Fibroblast of pulmonary artery (primary cell): ENCODE data around the gene USP20.

Experiments used
- DNase-seq: peaks from one replicate; pipeline ENCODE4 v3.0.0-alpha.2; 2010; ENCODE audit warnings: low read depth
- H3K4me3 ChIP-seq: replicated peaks from 2 replicates; pipeline ENCODE4 v1.5.1; 2011; ENCODE audit warnings: low read depth, mild to moderate bottlenecking, control low read depth, low read length, moderate library complexity
- TF ChIP-seq, protein P1 (sequence below): IDR thresholded peaks from 2 replicates; pipeline ENCODE4 v1.5.1; 2011; ENCODE audit warnings: mild to moderate bottlenecking, control low read depth, low read length, inconsistent platforms; ENCODE audit errors: missing control alignments

The USP20 gene

DNA sequence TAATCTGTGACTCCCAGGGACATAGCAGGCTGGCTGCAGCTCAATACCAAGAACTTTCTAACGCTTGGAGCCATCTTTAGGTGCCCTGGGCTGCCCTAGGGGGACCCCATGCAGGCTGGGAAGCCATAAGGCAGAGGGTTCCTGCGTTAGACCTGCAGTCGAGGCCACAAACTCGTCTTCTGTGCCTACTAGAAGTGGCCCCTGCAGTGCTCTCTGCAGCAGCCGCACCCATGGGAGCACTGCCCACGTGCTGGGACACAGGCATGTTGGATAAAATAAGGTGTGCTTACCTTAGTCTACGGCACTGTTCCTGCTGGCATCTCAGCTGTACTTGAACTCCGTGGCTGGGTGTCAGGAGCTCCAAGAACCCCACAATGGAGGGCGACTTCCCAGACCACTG, 22.9 kb upstream of the USP20 start:
- no peak overlapping the region for H3K4me3 ChIP-seq
- TF ChIP-seq, protein P1, sequence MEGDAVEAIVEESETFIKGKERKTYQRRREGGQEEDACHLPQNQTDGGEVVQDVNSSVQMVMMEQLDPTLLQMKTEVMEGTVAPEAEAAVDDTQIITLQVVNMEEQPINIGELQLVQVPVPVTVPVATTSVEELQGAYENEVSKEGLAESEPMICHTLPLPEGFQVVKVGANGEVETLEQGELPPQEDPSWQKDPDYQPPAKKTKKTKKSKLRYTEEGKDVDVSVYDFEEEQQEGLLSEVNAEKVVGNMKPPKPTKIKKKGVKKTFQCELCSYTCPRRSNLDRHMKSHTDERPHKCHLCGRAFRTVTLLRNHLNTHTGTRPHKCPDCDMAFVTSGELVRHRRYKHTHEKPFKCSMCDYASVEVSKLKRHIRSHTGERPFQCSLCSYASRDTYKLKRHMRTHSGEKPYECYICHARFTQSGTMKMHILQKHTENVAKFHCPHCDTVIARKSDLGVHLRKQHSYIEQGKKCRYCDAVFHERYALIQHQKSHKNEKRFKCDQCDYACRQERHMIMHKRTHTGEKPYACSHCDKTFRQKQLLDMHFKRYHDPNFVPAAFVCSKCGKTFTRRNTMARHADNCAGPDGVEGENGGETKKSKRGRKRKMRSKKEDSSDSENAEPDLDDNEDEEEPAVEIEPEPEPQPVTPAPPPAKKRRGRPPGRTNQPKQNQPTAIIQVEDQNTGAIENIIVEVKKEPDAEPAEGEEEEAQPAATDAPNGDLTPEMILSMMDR: no peak
- DNase-seq: no peak

DNA sequence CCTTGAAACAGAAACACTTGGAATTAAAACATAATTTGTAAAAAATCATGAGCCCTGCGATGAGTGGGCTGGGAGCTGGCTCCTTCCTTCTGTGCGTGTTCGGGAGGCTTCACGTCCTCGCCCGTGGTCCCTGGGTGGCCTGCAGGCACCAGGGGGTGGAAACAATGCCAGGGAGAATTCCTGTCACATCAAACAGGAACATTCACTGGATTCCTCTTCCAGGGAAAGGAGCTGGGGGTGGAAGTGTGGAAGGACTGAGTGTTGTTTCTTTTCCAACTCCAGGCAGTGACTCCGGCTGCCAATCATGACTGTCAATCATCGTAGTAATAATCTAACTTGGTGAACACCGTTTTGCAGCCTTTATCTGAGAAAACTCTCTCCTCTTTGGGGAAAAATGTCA, 21.6 kb upstream of the USP20 start:
- no peak overlapping the region for H3K4me3 ChIP-seq
- TF ChIP-seq, protein P1: no peak
- DNase-seq: no peak

DNA sequence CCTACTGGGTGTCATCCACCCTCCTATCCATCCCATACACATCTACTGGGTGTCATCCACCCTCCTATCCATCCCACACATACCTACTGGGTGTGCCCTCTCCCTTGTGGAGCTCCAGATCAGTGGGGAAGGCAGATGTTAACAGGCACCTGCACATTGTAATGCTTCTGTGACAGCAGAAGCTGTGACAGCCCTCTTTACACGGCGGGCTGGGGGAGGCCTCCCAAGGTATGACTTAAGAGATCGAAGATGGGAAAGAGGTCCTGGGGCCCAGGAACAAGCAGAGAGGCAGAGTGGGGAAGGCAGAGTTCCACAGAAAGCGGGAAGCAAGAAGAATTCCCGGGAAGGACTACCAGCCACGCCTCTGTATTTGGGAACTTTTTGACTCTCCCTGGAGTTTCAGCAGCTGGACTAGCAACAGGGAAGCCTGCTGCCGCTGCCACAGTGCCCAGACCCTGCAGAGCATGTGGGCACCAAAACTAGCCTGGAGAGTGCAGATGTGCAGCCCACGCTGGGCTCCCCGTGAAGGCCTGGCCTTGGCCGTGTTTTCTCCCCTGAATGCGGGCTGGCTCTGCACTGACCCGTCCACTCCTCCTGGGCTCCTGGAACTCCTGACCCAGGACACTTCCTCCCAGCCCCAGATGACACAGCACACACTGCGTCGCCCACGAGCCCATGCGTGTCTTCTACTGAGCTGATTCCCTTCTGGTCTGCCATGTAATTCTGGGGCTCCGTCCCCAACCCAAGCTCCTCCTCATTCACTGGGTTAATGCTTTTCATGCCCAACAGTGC, 20.6 kb upstream of the USP20 start:
- TF ChIP-seq, protein P1: no peak
- DNase-seq: no peak
- H3K4me3 ChIP-seq: no peak overlapping the region

DNA sequence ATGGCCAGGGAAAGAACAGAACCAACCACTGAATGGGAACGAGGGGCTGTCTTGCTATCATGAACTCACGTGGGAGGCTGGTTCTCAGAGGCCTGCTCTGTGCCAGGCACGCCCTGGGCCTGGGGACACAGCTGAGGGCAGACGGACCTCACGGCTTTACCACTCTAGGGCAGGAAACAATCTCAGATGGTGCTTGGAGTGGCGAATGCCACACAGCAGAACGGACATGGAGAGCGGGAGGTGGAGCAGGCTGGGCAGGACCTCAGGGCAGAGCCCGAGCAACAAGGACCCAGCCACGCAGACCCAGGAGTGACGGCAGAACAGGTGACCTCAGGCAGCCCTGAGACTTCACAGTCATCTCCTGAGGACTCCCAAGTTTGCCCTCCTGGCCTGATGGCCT, 20.0 kb upstream of the USP20 start:
- DNase-seq: no peak
- TF ChIP-seq, protein P1: no peak
- H3K4me3 ChIP-seq: no peak overlapping the region

DNA sequence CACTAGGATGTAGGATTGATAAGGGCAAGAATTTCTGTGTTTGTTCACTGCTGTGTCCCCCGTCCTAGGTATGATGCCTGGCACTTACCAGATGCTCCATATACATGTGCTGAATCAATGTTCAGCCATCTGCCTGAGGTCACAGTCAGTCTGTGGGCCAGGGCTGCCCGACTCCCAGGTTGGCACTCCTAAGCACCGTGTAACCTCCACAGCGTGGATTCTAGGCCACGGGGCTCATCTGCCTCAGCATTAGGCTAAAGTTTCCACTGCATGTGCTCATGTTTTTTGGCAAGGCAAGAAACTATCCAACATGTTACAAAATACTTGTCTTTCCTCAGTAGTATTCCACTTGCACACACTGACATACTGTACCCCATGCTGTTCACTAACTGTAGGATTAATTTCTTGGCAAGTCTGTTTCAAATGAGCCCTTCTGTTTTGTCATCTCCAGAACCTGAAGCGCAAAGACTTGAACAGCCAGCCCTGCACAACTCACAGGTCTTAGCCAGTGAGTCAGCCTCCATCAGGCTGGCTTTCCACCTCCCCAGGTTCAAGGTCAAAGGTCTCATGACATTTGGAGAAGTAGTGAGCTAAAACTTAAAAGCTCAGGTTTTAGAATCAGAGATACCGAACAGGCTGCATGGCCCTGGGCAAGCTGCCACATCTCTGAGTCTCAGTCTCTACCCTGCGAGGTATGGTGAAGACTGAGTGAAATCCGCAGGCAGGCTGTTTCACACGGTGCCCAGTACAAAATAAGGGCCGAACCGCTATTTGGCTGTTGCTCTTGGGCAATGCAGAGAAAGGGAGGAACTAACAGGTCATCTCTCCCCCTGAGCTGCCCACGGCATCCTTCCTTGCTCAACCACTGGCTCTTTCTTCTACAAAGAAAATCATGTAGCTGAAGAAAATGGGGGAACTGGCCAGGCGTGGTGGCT, 18.5 kb upstream of the USP20 start:
- no peak for DNase-seq
- H3K4me3 ChIP-seq: no peak overlapping the region
- TF ChIP-seq, protein P1: no peak

DNA sequence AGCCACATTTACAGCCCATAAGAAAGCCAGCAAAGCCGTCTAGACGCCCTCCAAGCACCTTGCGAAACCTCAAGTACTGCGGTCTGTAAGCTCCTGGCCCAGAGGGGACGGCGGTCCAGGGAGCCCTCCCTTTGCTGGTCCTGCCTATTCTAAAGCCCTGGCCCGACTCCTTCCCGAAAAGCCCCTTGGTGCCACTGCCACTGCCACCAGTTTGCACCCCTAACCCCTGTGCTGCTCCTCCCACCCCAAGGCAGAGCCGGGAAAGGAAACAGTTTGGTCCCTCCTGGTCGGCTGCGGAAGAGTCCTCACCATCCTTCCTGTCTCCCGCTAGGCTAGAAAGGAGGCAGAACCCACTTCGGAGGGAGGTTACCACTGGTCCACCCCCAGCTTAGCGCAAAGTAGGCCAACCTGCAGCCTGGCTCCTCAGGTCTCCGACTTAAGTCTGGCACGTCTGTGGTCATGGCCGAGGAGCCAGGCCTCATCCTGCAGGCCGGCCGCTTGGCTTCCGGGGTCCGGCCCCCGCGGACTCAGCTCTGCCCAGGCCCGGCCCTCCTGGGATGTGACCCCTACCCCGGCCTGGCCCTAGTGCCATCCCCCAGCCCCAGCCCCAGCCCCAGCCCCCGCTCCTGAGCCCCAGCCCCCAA, 12.2 kb upstream of the USP20 start:
- DNase-seq: peak; percentile 37
- TF ChIP-seq, protein P1: no peak
- H3K4me3 ChIP-seq: peak overlapping the region; percentile 78
